ENCODE data around the gene TTYH2. TPM values are rescaled to one million over a fixed set of nuclear protein-coding genes. Genes with fewer than 3 reads are reported as not detected.
"Not testable (repeated sequence)": the region's sequence is repeated elsewhere in the genome, so short reads cannot be mapped to it uniquely, and the experiment has no call there.

The TTYH2 gene
- polyA plus RNA-seq, 1 donor: 78.6 TPM

DNA sequence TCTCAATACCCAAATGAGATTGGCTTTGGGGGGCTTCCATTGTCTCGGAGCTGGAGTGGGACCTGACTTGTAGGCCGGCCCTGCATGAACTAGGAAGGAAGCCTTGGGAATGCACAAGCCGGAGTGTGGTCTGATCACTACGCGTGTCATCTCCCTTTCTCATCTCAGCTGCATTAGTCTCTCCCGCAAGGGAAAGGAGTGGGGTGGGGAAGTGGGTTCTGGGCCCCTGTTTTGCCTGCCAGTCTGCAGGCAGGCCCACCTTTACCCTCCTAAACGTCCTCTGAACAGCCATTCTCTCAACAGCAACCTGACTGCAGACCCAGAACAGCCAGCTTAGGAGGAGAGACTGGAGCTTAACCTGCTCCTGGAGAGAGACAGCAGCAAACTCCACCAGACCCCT lies 49.2 kb downstream of the TTYH2 start:
- no peak for DNase-seq (ENCODE audit: low read depth)

- DNase-seq (ENCODE audit: low read depth): not testable (repeated sequence)
These were observed 53.7 kb downstream of the TTYH2 start for GRCh38 chr17:74267054-74267453.

GRCh38 chr17:74267579-74267978 lies 54.2 kb downstream of the TTYH2 start:
- DNase-seq (ENCODE audit: low read depth): no peak

DNA sequence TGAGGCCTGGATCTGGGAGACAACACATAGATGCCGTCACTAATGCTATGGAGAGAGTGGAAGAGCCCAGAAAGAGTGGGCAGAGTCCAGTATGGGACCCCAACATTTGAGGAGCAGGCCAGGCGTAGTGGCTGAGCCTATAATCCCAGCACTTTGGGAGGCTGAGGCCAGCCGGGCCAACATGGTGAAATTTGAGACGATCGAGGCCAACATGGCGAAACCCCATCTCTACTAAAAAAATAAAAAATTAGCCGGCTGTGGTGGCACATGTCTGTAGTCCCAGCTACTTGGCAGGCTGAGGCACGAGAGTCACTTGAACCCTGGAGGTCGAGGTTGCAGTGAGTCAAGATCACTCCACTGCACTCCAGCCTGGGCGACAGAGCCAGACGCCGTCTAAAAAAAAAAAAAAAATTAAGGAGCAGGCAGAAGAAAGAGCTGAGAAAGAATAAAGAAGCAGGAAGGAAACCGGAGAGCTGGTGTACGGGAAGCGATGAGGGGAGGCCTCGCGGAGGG lies 54.7 kb downstream of the TTYH2 start:
- DNase-seq (ENCODE audit: low read depth): no peak

GRCh38 chr17:74268558-74268957 lies 55.2 kb downstream of the TTYH2 start:
- DNase-seq (ENCODE audit: low read depth): no peak

DNA sequence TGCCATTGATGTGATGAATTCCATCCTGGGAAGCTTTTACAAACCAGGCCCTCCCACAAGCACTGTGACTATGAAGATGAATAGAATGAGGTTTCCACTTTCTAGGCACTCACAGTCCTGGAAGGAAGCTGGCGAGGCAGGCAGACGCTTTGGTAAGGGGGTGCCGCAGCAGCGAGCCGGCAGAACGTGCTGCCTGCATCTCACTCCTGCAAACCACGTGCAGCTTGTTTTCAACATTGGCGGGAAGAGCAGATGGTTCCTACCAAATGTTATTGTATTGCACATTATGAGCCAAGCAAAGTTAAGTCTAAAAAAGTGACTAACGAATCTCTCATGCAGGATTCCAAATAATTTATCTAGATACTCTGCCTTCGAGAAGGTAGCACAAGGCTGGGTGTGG lies 57.0 kb downstream of the TTYH2 start:
- DNase-seq (ENCODE audit: low read depth): no peak

GRCh38 chr17:74271281-74271680 lies 57.9 kb downstream of the TTYH2 start:
- no peak for DNase-seq (ENCODE audit: low read depth)

DNA sequence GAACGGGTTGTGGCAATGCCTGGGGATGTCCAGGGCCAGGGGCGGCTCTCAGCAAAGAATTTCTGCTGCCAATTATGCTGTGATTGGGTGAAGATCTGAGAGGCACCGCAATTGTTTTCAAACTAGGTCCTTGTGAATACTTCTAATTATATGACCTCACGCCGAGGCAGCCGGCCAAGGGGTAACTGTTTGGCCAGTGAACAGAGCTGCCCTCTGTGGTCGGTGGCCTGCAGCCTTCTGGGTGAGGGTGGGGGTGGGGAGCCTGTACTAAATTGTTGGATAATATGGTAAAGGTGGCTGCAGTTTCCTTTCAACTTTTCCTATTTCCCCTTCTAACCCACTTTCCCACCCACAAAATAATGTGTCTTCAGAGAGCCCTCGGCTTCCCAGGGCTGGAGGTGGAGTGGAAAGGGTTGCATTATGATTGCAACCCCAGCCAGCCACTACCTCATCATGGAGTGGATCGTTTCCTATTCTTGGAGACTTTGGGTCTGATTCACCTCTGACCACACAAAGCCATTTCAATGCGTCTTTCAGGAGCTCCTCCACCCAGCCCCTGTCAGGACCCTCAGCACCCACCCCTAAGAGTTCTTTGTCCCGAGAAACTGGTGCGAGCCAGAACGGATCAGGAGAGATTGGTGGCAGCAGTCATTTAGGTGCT lies 58.7 kb downstream of the TTYH2 start:
- DNase-seq (ENCODE audit: low read depth): no peak

GRCh38 chr17:74272731-74273201 lies 59.4 kb downstream of the TTYH2 start:
- peak; percentile 80 for DNase-seq (ENCODE audit: low read depth)

DNA sequence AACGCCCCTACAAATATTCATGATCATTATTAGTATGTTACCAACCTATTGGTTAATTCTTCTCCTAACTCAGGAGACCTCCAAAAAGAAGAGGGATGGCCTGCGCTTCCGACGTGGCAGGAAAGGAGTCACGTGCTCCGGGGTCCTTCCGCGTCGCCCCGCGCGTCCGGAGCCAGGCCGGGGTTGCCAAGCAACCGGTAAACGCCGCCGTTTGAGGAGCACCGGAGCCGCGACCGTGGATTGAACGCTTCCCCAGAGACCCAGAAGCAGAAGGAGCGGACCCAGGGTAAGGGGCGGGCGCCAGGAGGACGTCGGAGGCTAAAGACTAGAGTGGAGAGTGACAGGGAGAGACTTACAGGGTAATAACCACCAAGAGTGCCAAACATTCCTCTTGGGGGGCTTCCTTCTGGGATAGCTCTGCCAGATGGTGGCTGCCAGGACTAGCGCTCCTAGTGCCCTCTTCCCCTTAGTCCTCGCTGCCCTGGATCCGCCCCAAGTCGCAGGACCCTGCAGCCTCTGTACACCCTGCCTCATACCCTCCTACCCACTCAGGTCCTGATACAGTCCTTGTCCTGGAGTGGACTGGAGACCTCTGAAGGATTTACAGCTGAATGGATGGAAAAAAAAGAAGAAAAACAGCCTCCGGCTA lies 60.8 kb downstream of the TTYH2 start, which contains the start of gene DNAI2:
TSS of gene DNAI2 (plus strand) at position 175 of the 649 bp plus-strand sequence. CDS start 7,584 bp downstream, outside the sequence.
- no peak for DNase-seq (ENCODE audit: low read depth)

DNA sequence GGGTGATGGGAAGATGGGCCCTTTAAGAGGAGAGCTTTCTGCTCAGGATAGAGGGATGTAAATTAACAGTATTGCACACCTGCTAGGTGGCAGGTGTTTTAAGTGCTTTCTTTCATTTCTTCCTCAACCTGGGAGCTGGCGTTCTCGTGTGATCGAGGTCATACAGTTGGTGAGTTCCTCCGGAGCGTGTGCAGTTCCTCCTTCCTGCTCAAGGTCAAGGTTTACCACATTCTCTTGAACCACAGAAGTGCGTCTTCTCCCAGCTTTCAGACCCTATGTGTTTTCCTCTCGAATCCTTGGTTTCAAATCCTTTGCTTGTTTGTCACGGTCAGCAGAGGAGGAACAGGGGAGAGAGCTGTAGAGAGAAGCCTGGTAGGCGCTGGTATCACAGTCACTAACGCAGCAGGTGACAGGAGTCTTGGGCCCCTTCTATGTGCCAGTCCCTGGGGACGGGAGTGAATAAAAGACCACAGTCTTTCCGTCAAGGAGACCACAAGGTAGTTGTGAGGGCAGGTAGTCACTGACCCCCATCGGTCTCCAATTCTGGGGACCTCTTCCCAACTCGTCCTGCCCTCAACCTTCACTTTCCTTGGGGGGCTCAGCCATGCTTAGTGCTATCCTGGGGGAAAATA lies 61.5 kb downstream of the TTYH2 start:
- no peak for DNase-seq (ENCODE audit: low read depth)

- peak; percentile 89 for DNase-seq (ENCODE audit: low read depth)
These were observed 62.7 kb downstream of the TTYH2 start for GRCh38 chr17:74276051-74276476.

- no peak for DNase-seq (ENCODE audit: low read depth)
These were observed 63.2 kb downstream of the TTYH2 start for GRCh38 chr17:74276541-74277009.

DNA sequence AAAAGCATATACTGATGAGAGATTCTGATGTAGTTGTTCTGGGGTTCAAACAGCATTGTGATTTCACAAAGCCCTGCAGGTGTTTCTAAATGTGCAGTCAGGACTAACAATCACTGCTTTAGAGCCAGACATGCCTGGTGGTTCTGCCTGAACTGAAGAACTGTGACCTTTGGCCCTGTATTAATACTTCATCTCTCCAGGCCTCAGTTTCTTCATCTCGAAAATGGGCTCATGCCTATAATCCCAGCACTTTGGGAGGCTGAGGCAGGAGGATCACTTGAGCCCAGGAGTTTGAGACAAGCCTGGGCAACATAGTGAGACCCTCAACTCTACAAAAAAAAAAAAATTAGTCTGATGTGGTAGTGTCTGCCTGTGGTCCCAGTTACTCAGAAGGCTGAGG lies 64.6 kb downstream of the TTYH2 start:
- DNase-seq (ENCODE audit: low read depth): no peak

DNA sequence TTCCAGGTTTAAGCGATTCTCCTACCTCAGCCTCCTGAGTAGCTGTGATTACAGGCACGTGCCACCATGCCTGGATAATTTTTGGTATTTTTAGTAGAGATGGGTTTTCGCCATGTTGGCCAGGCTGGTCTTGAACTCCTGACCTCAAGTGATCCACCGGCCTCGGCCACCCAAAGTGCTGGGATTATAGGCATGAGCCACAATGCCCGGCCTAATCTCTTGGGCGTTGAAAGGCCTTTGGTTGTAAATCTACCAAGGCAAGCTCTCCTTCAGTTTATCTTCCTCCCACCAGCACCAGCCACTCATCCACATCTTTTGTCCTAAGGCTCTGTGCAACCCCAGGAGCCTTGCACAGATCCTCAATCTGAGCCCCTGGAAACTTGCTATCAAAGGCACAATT lies 66.2 kb downstream of the TTYH2 start:
- DNase-seq (ENCODE audit: low read depth): not testable (repeated sequence)

- DNase-seq (ENCODE audit: low read depth): no peak
These were observed 66.7 kb downstream of the TTYH2 start for GRCh38 chr17:74280093-74280513.

DNA sequence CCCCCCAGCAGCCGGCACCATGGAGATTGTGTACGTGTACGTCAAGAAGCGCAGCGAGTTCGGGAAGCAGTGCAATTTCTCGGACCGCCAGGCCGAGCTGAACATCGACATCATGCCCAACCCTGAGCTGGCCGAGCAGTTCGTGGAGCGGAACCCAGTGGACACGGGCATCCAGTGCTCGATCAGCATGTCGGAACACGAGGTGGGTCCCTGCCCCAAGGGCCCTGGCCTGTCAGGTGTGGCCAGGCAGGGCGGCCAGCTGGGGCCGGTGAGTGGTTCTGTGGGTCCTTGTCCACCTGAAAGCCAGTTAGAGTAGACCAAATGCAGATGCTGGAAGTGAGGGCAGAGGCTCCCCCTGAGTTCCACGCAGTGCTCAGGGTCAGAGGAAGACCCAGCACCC lies 68.4 kb downstream of the TTYH2 start:
- no peak for DNase-seq (ENCODE audit: low read depth)

- not testable (repeated sequence) for DNase-seq (ENCODE audit: low read depth)
These were observed 68.9 kb downstream of the TTYH2 start for GRCh38 chr17:74282274-74282586.

GRCh38 chr17:74282587-74283370 lies 69.4 kb downstream of the TTYH2 start:
- DNase-seq (ENCODE audit: low read depth): no peak

DNA sequence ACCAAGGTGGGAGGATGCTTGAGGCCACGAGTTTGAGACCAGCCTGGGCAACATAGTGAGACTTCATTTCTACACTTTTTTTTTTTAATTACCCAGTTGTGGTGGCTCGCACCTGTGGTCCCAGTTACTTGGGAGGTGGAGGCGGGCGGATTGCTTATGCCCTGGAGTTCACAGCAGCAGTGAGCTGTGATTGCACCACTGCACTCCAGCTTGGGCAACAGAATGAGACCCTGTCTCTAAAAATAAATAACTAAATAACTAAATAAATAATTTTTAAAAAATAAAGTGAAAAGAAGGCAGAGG lies 70.0 kb downstream of the TTYH2 start:
- no peak for DNase-seq (ENCODE audit: low read depth)

- DNase-seq (ENCODE audit: low read depth): no peak
These were observed 73.7 kb downstream of the TTYH2 start for GRCh38 chr17:74287031-74287602.

- DNase-seq (ENCODE audit: low read depth): no peak
These were observed 75.4 kb downstream of the TTYH2 start for GRCh38 chr17:74288785-74289184.

Data from forelimb muscle (tissue), 1 donor.